CD4-positive, CD25-positive, alpha-beta regulatory T cell (primary cell): ENCODE data around the gene NPHS2. TPM values are rescaled to one million over a fixed set of nuclear protein-coding genes. Genes with fewer than 3 reads are reported as not detected.

ENCODE experiments used
- polyA plus RNA-seq, 4 donors: library from polyadenylated mRNA; unstranded; fragments of 300-500 nt; fragmentation: Illumina TruSeq; gene quantifications; one replicate each; pipeline ENCODE4 v1.2.3, GENCODE V29; 2021
- total RNA-seq: library from RNA; stranded (reverse); gene quantifications from one replicate; pipeline ENCODE4 v1.2.3, GENCODE V29; 2022

Gene NPHS2
- total and polyA plus RNA-seq, 5 donors from 2014 or later, result not detected

Other genes starting within 250 kb of the NPHS2 start
- gene AXDND1, start 210.0 kb downstream of the NPHS2 start, total RNA-seq, result not detected
- not detected for gene AXDND1, start 210.0 kb downstream of the NPHS2 start, polyA plus RNA-seq
- not detected for gene TDRD5, start 15.9 kb upstream of the NPHS2 start, total RNA-seq
- gene TDRD5, start 15.9 kb upstream of the NPHS2 start, polyA plus RNA-seq, result not detected
- gene FAM163A, start 167.3 kb upstream of the NPHS2 start, total RNA-seq, result not detected
- under 1 TPM in 1 of 4 donors, not detected in 3; 0.13 TPM for gene FAM163A, start 167.3 kb upstream of the NPHS2 start, polyA plus RNA-seq